HepG2 (cell line): ENCODE data around the gene MAPK12. TPM values are rescaled to one million over a fixed set of nuclear protein-coding genes. Genes with fewer than 3 reads are reported as not detected.
A peak's percentile ranks its signal among the peaks of the same experiment; 100 is the strongest.

Experiments used
- CTCF ChIP-seq: sonication (generic); formaldehyde crosslinking; IDR thresholded peaks from 2 replicates; pipeline ENCODE4 v1.5.0; 2020; ENCODE audit warnings: mild to moderate bottlenecking, missing genetic modification reagents, moderate library complexity
- LBX2 ChIP-seq: sonication (generic); formaldehyde crosslinking; IDR thresholded peaks from 2 replicates; pipeline ENCODE4 v1.5.0; 2020; ENCODE audit warnings: missing genetic modification reagents, mild to moderate bottlenecking, borderline replicate concordance
- MAZ ChIP-seq, 2 experiments: sonication (generic) in 1 of 2; formaldehyde crosslinking in 1 of 2; IDR thresholded peaks; 2 replicates each; pipeline versions ENCODE4 v1.5.0 to v1.6.1; 2012 to 2020; ENCODE audit warnings: low read depth in 2 of 2, mild to moderate bottlenecking in 2 of 2, borderline replicate concordance in 1 of 2, improper control_type of control experiment in 1 of 2, low read length in 1 of 2, missing genetic modification reagents in 1 of 2, moderate library complexity in 1 of 2
- MBD4 ChIP-seq: IDR thresholded peaks from 2 replicates; pipeline ENCODE4 v1.6.1; 2012; ENCODE audit warnings: low read length, inconsistent platforms, borderline replicate concordance
- MTA1 ChIP-seq: sonication (generic); formaldehyde crosslinking; IDR thresholded peaks from 2 replicates; pipeline ENCODE4 v1.4.0; 2020; ENCODE audit warnings: missing genetic modification reagents, mild to moderate bottlenecking, borderline replicate concordance
- MYPOP ChIP-seq: sonication (generic); formaldehyde crosslinking; IDR thresholded peaks from 2 replicates; pipeline ENCODE4 v1.8.1; 2023; ENCODE audit warnings: mild to moderate bottlenecking, moderate library complexity, missing genetic modification reagents
- MZF1 ChIP-seq: sonication (generic); formaldehyde crosslinking; IDR thresholded peaks from 2 replicates; pipeline ENCODE4 v1.8.1; 2023; ENCODE audit warnings: mild to moderate bottlenecking, missing genetic modification reagents, borderline replicate concordance
- NR2F6 ChIP-seq, 2 experiments: IDR thresholded peaks; 2 replicates each; pipeline ENCODE4 v1.6.1; 2016; ENCODE audit warnings: antibody characterized with exemption in 1 of 2, mild to moderate bottlenecking in 1 of 2
- PATZ1 ChIP-seq: sonication (generic); formaldehyde crosslinking; IDR thresholded peaks from 2 replicates; pipeline ENCODE4 v1.4.0; 2020; ENCODE audit warnings: missing genetic modification reagents
- POLR2A ChIP-seq, 2 experiments: IDR thresholded peaks; 2 replicates each; pipeline ENCODE4 v1.6.1; 2011; ENCODE audit warnings: low read depth in 2 of 2, low read length in 2 of 2, mild to moderate bottlenecking in 1 of 2, moderate library complexity in 1 of 2; ENCODE audit not compliant: insufficient read depth in 1 of 2
- RARA ChIP-seq: IDR thresholded peaks from 2 replicates; pipeline ENCODE4 v1.6.1; 2016; ENCODE audit warnings: missing genetic modification reagents, missing compliant biosample characterization
- RXRB ChIP-seq: IDR thresholded peaks from 2 replicates; pipeline ENCODE4 v1.6.1; 2016; ENCODE audit warnings: borderline replicate concordance, missing genetic modification reagents, missing compliant biosample characterization
- TBX2 ChIP-seq: sonication (generic); formaldehyde crosslinking; IDR thresholded peaks from 2 replicates; pipeline ENCODE4 v1.5.0; 2020; ENCODE audit warnings: missing genetic modification reagents, mild to moderate bottlenecking, borderline replicate concordance
- TFAP4 ChIP-seq: sonication (generic); IDR thresholded peaks from 2 replicates; pipeline ENCODE4 v1.6.1; 2016; ENCODE audit warnings: low read depth, borderline replicate concordance
- WIZ ChIP-seq: sonication (generic); formaldehyde crosslinking; IDR thresholded peaks from 2 replicates; pipeline ENCODE4 v1.5.1; 2020; ENCODE audit warnings: mild to moderate bottlenecking, missing genetic modification reagents
- ZBTB7A ChIP-seq: sonication (generic); formaldehyde crosslinking; IDR thresholded peaks from 2 replicates; pipeline ENCODE4 v1.8.0; 2022; ENCODE audit warnings: mild to moderate bottlenecking, missing genetic modification reagents
- ZNF232 ChIP-seq: sonication (generic); formaldehyde crosslinking; IDR thresholded peaks from 2 replicates; pipeline ENCODE4 v1.4.0; 2020; ENCODE audit warnings: missing genetic modification reagents, borderline replicate concordance
- ZNF292 ChIP-seq: sonication (generic); formaldehyde crosslinking; IDR thresholded peaks from 2 replicates; pipeline ENCODE4 v1.8.1; 2022; ENCODE audit warnings: mild to moderate bottlenecking, low read depth, missing genetic modification reagents, borderline replicate concordance
- ZNF317 ChIP-seq: sonication (generic); formaldehyde crosslinking; IDR thresholded peaks from 2 replicates; pipeline ENCODE4 v1.5.0; 2020; ENCODE audit warnings: mild to moderate bottlenecking, missing genetic modification reagents
- ZNF362 ChIP-seq: sonication (generic); formaldehyde crosslinking; IDR thresholded peaks from 2 replicates; pipeline ENCODE4 v1.4.0; 2020; ENCODE audit warnings: missing genetic modification reagents, mild to moderate bottlenecking, borderline replicate concordance
- ZNF570 ChIP-seq: sonication (generic); formaldehyde crosslinking; IDR thresholded peaks from 2 replicates; pipeline ENCODE4 v1.4.0; 2020; ENCODE audit warnings: mild to moderate bottlenecking, missing genetic modification reagents, borderline replicate concordance
- polyA plus RNA-seq, 8 experiments: library from polyadenylated mRNA; depleted of rRNA in 3 of 8; stranded (reverse) in 7 of 8; unstranded in 1 of 8; fragments of >200 nt; fragmentation: Illumina TruSeq in 4 of 8; extraction: Trizol in 4 of 8; gene quantifications; 2 replicates each; pipeline versions ENCODE4 v1.2.1 to v1.2.3, GENCODE V29; 2011 to 2016; ENCODE audit warnings: low read depth in 4 of 8, missing spikeins in 1 of 8, mixed read lengths in 1 of 8; ENCODE audit not compliant: insufficient read depth in 1 of 8
- total RNA-seq, 5 experiments: library from RNA; depleted of rRNA; stranded (reverse); fragments of >200 nt; fragmentation: Illumina TruSeq; extraction: Trizol; gene quantifications; 2 replicates each; pipeline ENCODE4 v1.2.3, GENCODE V29; 2016; ENCODE audit warnings: low read depth in 1 of 5

Gene MAPK12
- total and polyA plus RNA-seq, 2 of the 13 experiments (the other 11 are each of a cell fraction or from before 2014, with no cell fraction given), result 22.2 to 23.3 TPM

- TF ChIP-seq PATZ1 (peak; percentile 68), MZF1 (no peak), ZNF232 (CRISPR knock-in tag) (no peak), ZNF292 (0 out of 2 replicates have a peak, but pooled peaks have one; percentile 29), ZBTB7A (0 out of 2 replicates have a peak, but pooled peaks have one; percentile 26), RXRB (CRISPR knock-in tag) (peak; percentile 39; the same call in 1 of the 2 replicates), MBD4 (no peak), ZNF362 (CRISPR knock-in tag) (peak; percentile 74; the same call in 1 of the 2 replicates), CTCF (CRISPR knock-in tag) (peak; percentile 28; the same call in 1 of the 2 replicates), ZNF317 (0 out of 2 replicates have a peak, but pooled peaks have one; percentile 27), POLR2A (IDR thresholded peaks at IDR 0.05; ENCODE audit: insufficient read depth in 1 of 2, low read depth in 2 of 2, low read length in 2 of 2) (peak in 1 of 2 experiments; percentile 44; a peak in 1 of 4 replicates), MTA1 (CRISPR knock-in tag) (peak; percentile 35; the same call in 1 of the 2 replicates), RARA (CRISPR knock-in tag) (peak; percentile 21; the same call in 1 of the 2 replicates), MAZ (IDR thresholded peaks at IDR 0.05; ENCODE audit: borderline replicate concordance, low read depth, low read length) (no peak), MAZ (CRISPR knock-in tag; IDR thresholded peaks at IDR 0.05; ENCODE audit: low read depth) (0 out of 2 replicates have a peak, but pooled peaks have one; percentile 43), TBX2 (peak; percentile 35; the same call in 1 of the 2 replicates), WIZ (CRISPR knock-in tag) (no peak), MYPOP (CRISPR knock-in tag) (0 out of 2 replicates have a peak, but pooled peaks have one; percentile 46), LBX2 (CRISPR knock-in tag) (peak; percentile 73; the same call in 1 of the 2 replicates), NR2F6 (IDR thresholded peaks at IDR 0.05) (peak; percentile 50; the same call in 1 of the 2 replicates), NR2F6 (CRISPR knock-in tag; IDR thresholded peaks at IDR 0.05) (no peak; the same call in 1 of the 2 replicates), TFAP4 (no peak), ZNF570 (CRISPR knock-in tag) (no peak)
Observed at GRCh38 chr22:50310949-50311444, 49.5 kb upstream of the MAPK12 start (continued).
